HG03039 (cell line): ENCODE results near the gene STK36.
"Not testable (repeated sequence)": the region's sequence is repeated elsewhere in the genome, so short reads cannot be mapped to it uniquely, and the experiment has no call there.

Source experiments
- ATAC-seq: cut with Tn5 transposase; IDR thresholded peaks from one replicate; pipeline ENCODE4 v1.9.1; 2021; ENCODE audit warnings: mild to moderate bottlenecking, moderate library complexity; ENCODE audit not compliant: unreplicated experiment

The STK36 gene

GRCh38 chr2:218659258-218659987 lies 12.5 kb upstream of the STK36 start, which contains the start of the genes BCS1L and ZNF142:
TSS of gene BCS1L (plus strand) at chr2:218659683. CDS start at chr2:218660988, 1,305 bp downstream.
TSS of gene ZNF142 (minus strand) at chr2:218659623. CDS start at chr2:218656429, 3,194 bp downstream.
- peak; percentile 86 for ATAC-seq

- ATAC-seq = no peak
These were observed 11.9 kb upstream of the STK36 start for GRCh38 chr2:218659988-218660358.

GRCh38 chr2:218662377-218662776 lies 9.5 kb upstream of the STK36 start:
- ATAC-seq = no peak

GRCh38 chr2:218662827-218663226 lies 9.1 kb upstream of the STK36 start:
- ATAC-seq = no peak

- no peak for ATAC-seq
These were observed 8.0 kb upstream of the STK36 start for GRCh38 chr2:218663901-218664300.

- ATAC-seq = no peak
These were observed 7.2 kb upstream of the STK36 start for GRCh38 chr2:218664653-218665052.

- no peak for ATAC-seq
These were observed 711 bp upstream of the STK36 start for GRCh38 chr2:218671097-218671653.

- no peak for ATAC-seq
These were observed 7.2 kb downstream of the STK36 start for GRCh38 chr2:218679119-218679518.

- ATAC-seq = no peak
These were observed 8.2 kb downstream of the STK36 start for GRCh38 chr2:218680061-218680460.

- ATAC-seq = not testable (repeated sequence)
These were observed 15.6 kb downstream of the STK36 start for GRCh38 chr2:218687400-218688060.

- no peak for ATAC-seq
These were observed 19.3 kb downstream of the STK36 start for GRCh38 chr2:218691234-218691633.

- no peak for ATAC-seq
These were observed 22.7 kb downstream of the STK36 start for GRCh38 chr2:218694405-218695145.

- ATAC-seq = no peak
These were observed 27.0 kb downstream of the STK36 start for GRCh38 chr2:218698885-218699284.

GRCh38 chr2:218701806-218702205 lies 29.9 kb downstream of the STK36 start:
- ATAC-seq = no peak

- no peak for ATAC-seq
These were observed 31.5 kb downstream of the STK36 start for GRCh38 chr2:218703341-218703740.

- no peak for ATAC-seq
These were observed 36.2 kb downstream of the STK36 start for GRCh38 chr2:218708086-218708485.

- ATAC-seq = no peak
These were observed 38.0 kb downstream of the STK36 start for GRCh38 chr2:218709908-218710307.

GRCh38 chr2:218710334-218710686 lies 38.4 kb downstream of the STK36 start:
- ATAC-seq = no peak

GRCh38 chr2:218710687-218711549 lies 39.0 kb downstream of the STK36 start, which contains the start of gene TTLL4:
TSS of gene TTLL4 (plus strand) at chr2:218710835. CDS start at chr2:218737677, 26,842 bp downstream.
- ATAC-seq = peak; percentile 86

- no peak for ATAC-seq
These were observed 39.7 kb downstream of the STK36 start for GRCh38 chr2:218711550-218711929.
